SU-DHL-6 (cell line): ENCODE results near the gene COL1A1.

Experiments used
- H2AFZ ChIP-seq: fragments of 200-600 bp; sonication (generic); 2 replicates; pipeline ENCODE4 v1.6.1; 2014; ENCODE audit warnings: low read depth, mild to moderate bottlenecking, moderate library complexity, mixed read lengths, antibody characterized with exemption, low read length; ENCODE audit not compliant: severe bottlenecking
- H3F3A ChIP-seq: fragments of 200-600 bp; shearing (Covaris generic); 2 replicates; pipeline ENCODE4 v1.6.0; 2016; ENCODE audit warnings: antibody characterized with exemption, mild to moderate bottlenecking; ENCODE audit not compliant: insufficient read depth
- H3K27ac ChIP-seq: fragments of 200-600 bp; sonication (generic); 2 replicates; pipeline ENCODE4 v1.5.1; 2016; ENCODE audit warnings: low read depth, mild to moderate bottlenecking, low read length, moderate library complexity, mixed read lengths
- H3K27me3 ChIP-seq: fragments of 200-600 bp; sonication (generic), shearing (Covaris generic); 2 replicates; pipeline ENCODE4 v1.6.0; 2014; ENCODE audit warnings: mild to moderate bottlenecking, low read length
- H3K36me3 ChIP-seq: fragments of 200-600 bp; sonication (generic); 2 replicates; pipeline ENCODE4 v1.6.1; 2014; ENCODE audit warnings: mild to moderate bottlenecking, low read length, mixed read lengths
- H3K4me2 ChIP-seq: fragments of 300-600, 200-600 bp; shearing (Covaris generic), sonication (generic); 2 replicates; pipeline ENCODE4 v1.6.0; 2014; ENCODE audit warnings: low read length, low read depth, mild to moderate bottlenecking; ENCODE audit not compliant: poor library complexity, severe bottlenecking
- H3K4me3 ChIP-seq: fragments of 200-600 bp; sonication (generic); 2 replicates; pipeline ENCODE4 v1.5.1; 2014; ENCODE audit warnings: antibody characterized with exemption, low read length, mild to moderate bottlenecking, mixed read lengths; ENCODE audit not compliant: insufficient read depth, poor library complexity, severe bottlenecking
- H3K79me2 ChIP-seq: fragments of 200-600 bp; sonication (generic); 2 replicates; pipeline ENCODE4 v1.6.1; 2014; ENCODE audit warnings: mild to moderate bottlenecking, low read length, moderate library complexity; ENCODE audit not compliant: insufficient read depth
- H3K9ac ChIP-seq: fragments of 200-600 bp; sonication (generic); 2 replicates; pipeline ENCODE4 v1.7.0; 2014; ENCODE audit warnings: mild to moderate bottlenecking, low read length
- H3K9me2 ChIP-seq: fragments of 200-600 bp; sonication (generic); replicated peaks from 2 replicates; pipeline ENCODE4 v1.6.1; 2014; ENCODE audit warnings: low read length; ENCODE audit not compliant: insufficient read depth
- H3K9me3 ChIP-seq: fragments of 200-600 bp; sonication (generic); 2 replicates; pipeline ENCODE4 v1.6.1; 2014; ENCODE audit warnings: low read length, mixed read lengths; ENCODE audit not compliant: insufficient read depth
- H4K20me1 ChIP-seq: fragments of 200-600 bp; sonication (generic); 2 replicates; pipeline ENCODE4 v1.6.1; 2014; ENCODE audit warnings: low read depth, mild to moderate bottlenecking, antibody characterized with exemption, low read length, moderate library complexity, mixed read lengths
- CTCF ChIP-seq: fragments of 200-600 bp; sonication (generic); IDR thresholded peaks from one replicate; pipeline ENCODE4 v1.5.1; 2017; ENCODE audit warnings: antibody characterized with exemption, mild to moderate bottlenecking, low read length, moderate library complexity; ENCODE audit not compliant: insufficient read depth, poor library complexity, severe bottlenecking
- EZH2phosphoT487 ChIP-seq: fragments of 200-600 bp; sonication (generic), shearing (Covaris generic); conservative IDR thresholded peaks from 2 replicates; pipeline ENCODE4 v1.6.1; 2018; ENCODE audit warnings: mild to moderate bottlenecking, antibody characterized with exemption, low read length, moderate library complexity, mixed read lengths

Gene COL1A1

DNA sequence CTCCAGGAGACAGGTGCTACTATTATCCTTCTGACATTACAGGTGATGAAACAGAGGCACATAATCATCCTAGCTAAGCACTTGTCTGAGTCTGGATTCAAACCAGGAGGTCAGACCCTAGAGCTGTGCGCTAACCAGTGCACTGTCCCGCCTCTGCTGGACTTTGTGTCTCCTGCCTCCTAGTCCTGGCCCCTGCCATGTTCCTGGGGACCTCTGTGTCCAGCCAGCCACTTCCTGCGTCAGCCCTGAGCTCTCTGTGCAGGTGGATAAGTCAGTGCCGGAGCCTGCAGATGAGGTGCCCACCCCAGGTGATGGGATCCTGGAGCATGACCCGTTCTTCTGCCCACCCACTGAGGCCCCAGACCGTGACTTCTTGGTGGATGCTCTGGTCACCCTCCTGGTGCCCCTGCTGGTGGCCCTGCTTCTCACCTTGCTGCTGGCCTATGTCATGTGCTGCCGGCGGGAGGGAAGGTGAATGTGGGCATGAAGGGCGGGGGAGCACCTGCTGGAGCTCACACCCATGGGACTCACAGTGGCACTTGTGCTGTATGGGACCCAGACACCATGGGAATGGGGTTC lies 31.5 kb downstream of the COL1A1 start:
- Histone ChIP-seq H3K9me2 (no peaks in the 10 kb centered on the region), H4K20me1 (no peaks in the 10 kb centered on the region), H3K27ac (no peak overlapping the region), H3K4me3 (no peak overlapping the region), H3K36me3 (no peaks in the 10 kb centered on the region), H3F3A (no peaks in the 10 kb centered on the region), H3K9ac (no peak overlapping the region), H3K9me3 (no peaks in the 10 kb centered on the region), H3K27me3 (no peaks in the 10 kb centered on the region), H3K4me2 (no peak overlapping the region), H3K79me2 (no peaks in the 10 kb centered on the region), H2AFZ (no peak overlapping the region)
- no peak for TF ChIP-seq CTCF
- no peak for TF ChIP-seq EZH2phosphoT487

GRCh38 chr17:50169121-50169764 lies 32.2 kb downstream of the COL1A1 start:
- H3K27me3 ChIP-seq = no peaks in the 10 kb centered on the region
- no peak overlapping the region for H3K27ac ChIP-seq
- no peaks in the 10 kb centered on the region for H3F3A ChIP-seq
- no peaks in the 10 kb centered on the region for H3K9me2 ChIP-seq
- H2AFZ ChIP-seq = peak overlapping the region; percentile 11
- H3K4me2 ChIP-seq = peak overlapping the region; percentile 23
- H3K4me3 ChIP-seq = no peak overlapping the region
- no peaks in the 10 kb centered on the region for H3K79me2 ChIP-seq
- H3K36me3 ChIP-seq = no peaks in the 10 kb centered on the region
- H4K20me1 ChIP-seq = no peaks in the 10 kb centered on the region
- TF ChIP-seq EZH2phosphoT487 (no peak), CTCF (peak; percentile 88)
- H3K9me3 ChIP-seq = no peaks in the 10 kb centered on the region
- H3K9ac ChIP-seq = no peak overlapping the region

GRCh38 chr17:50168319-50168718 lies 33.1 kb downstream of the COL1A1 start:
- no peak for TF ChIP-seq CTCF
- TF ChIP-seq EZH2phosphoT487 = no peak
- no peaks in the 10 kb centered on the region for H3K9me2 ChIP-seq
- H3K9me3 ChIP-seq = no peaks in the 10 kb centered on the region
- no peaks in the 10 kb centered on the region for H3K79me2 ChIP-seq
- no peak overlapping the region for H3K4me3 ChIP-seq
- no peaks in the 10 kb centered on the region for H3K36me3 ChIP-seq
- H3F3A ChIP-seq = no peaks in the 10 kb centered on the region
- H3K27me3 ChIP-seq = no peaks in the 10 kb centered on the region
- H2AFZ ChIP-seq = no peak overlapping the region
- H3K9ac ChIP-seq = no peak overlapping the region
- H3K27ac ChIP-seq = no peak overlapping the region
- no peaks in the 10 kb centered on the region for H4K20me1 ChIP-seq
- peak overlapping the region; percentile 23 for H3K4me2 ChIP-seq
